Measurements from ENCODE around the gene SS18.

DNA sequence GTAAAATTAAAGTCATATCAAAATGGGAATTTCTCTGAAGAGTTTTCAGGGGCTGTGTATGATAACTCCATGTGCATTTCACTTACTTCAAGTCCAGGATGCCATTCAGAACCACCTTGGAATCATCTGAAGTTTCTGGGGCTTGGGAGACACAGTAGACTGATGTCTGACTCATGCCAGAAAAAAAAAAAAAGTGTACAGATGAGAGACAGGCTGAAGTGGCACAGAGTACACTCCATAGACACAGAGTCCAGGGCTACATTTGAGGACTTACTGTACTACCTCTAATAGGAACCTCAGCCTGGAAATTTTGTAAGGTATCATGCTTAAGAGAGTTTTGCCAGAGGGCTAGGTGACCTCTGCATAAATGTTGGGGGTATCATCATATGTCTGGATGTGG lies 92.0 kb downstream of the SS18 start:
- TF ChIP-seq, protein P1, sequence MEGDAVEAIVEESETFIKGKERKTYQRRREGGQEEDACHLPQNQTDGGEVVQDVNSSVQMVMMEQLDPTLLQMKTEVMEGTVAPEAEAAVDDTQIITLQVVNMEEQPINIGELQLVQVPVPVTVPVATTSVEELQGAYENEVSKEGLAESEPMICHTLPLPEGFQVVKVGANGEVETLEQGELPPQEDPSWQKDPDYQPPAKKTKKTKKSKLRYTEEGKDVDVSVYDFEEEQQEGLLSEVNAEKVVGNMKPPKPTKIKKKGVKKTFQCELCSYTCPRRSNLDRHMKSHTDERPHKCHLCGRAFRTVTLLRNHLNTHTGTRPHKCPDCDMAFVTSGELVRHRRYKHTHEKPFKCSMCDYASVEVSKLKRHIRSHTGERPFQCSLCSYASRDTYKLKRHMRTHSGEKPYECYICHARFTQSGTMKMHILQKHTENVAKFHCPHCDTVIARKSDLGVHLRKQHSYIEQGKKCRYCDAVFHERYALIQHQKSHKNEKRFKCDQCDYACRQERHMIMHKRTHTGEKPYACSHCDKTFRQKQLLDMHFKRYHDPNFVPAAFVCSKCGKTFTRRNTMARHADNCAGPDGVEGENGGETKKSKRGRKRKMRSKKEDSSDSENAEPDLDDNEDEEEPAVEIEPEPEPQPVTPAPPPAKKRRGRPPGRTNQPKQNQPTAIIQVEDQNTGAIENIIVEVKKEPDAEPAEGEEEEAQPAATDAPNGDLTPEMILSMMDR (conservative IDR thresholded peaks at IDR 0.05; ENCODE audit: low read length): no peak
- TF ChIP-seq EZH2phosphoT487 (IDR thresholded peaks at IDR 0.05; ENCODE audit: borderline replicate concordance): no peak

Measured in Loucy (cell line).